GM23338 (cell line): ENCODE data around the gene SLITRK1. TPM values are rescaled to one million over a fixed set of nuclear protein-coding genes. Genes with fewer than 3 reads are reported as not detected.
A peak's percentile ranks its signal among the peaks of the same experiment; 100 is the strongest.

Experiments used
- ATAC-seq: fragments of 200-7000 bp; cut with Tn5 transposase; 3 replicates; pipeline ENCODE4 v1.9.1; 2020
- DNase-seq: peaks from one replicate; pipeline ENCODE4 v3.0.0-alpha.2; 2015; ENCODE audit warnings: low spot score
- H2AFZ ChIP-seq: fragments of 200-600 bp; sonication (generic); 2 replicates; pipeline ENCODE4 v1.8.0; 2016; ENCODE audit warnings: antibody characterized with exemption, mild to moderate bottlenecking, moderate library complexity
- H3F3A ChIP-seq: fragments of 200-600 bp; sonication (generic); replicated peaks from 2 replicates; pipeline ENCODE4 v1.8.0; 2017; ENCODE audit warnings: antibody characterized with exemption, mixed run types, low read depth
- H3K27ac ChIP-seq: fragments of 200-600 bp; sonication (generic); 2 replicates; pipeline ENCODE4 v1.6.1; 2016; ENCODE audit warnings: low read depth
- H3K27me3 ChIP-seq: fragments of 200-600 bp; sonication (generic); 2 replicates; pipeline ENCODE4 v1.8.0; 2016; ENCODE audit warnings: mild to moderate bottlenecking, mixed run types, moderate library complexity; ENCODE audit not compliant: insufficient read depth
- H3K36me3 ChIP-seq: fragments of 200-600 bp; sonication (generic); 2 replicates; pipeline ENCODE4 v1.8.0; 2016; ENCODE audit warnings: mild to moderate bottlenecking; ENCODE audit not compliant: insufficient read depth
- H3K4me1 ChIP-seq: fragments of 200-600 bp; sonication (generic); 2 replicates; pipeline ENCODE4 v1.8.0; 2016; ENCODE audit warnings: mild to moderate bottlenecking, moderate library complexity; ENCODE audit not compliant: insufficient read depth
- H3K4me2 ChIP-seq: fragments of 200-600 bp; sonication (generic); 2 replicates; pipeline ENCODE4 v1.7.1; 2017; ENCODE audit warnings: mixed run types
- H3K4me3 ChIP-seq: fragments of 200-600 bp; sonication (generic); 2 replicates; pipeline ENCODE4 v1.6.1; 2016; ENCODE audit warnings: mixed run types
- H3K79me2 ChIP-seq: fragments of 200-600 bp; sonication (generic); replicated peaks from 2 replicates; pipeline ENCODE4 v1.8.0; 2017; ENCODE audit warnings: mild to moderate bottlenecking; ENCODE audit not compliant: insufficient read depth
- H3K9me2 ChIP-seq: fragments of 200-600 bp; sonication (generic); 2 replicates; pipeline ENCODE4 v1.8.0; 2017; ENCODE audit not compliant: insufficient read depth
- H4K20me1 ChIP-seq: fragments of 200-600 bp; sonication (generic); replicated peaks from 2 replicates; pipeline ENCODE4 v1.8.0; 2017; ENCODE audit warnings: mild to moderate bottlenecking; ENCODE audit not compliant: insufficient read depth
- H3K27ac Mint-ChIP-seq: 2 replicates; pipeline ENCODE4 v1.8.0; 2020; ENCODE audit warnings: inconsistent platforms, mild to moderate bottlenecking, moderate library complexity, mixed read lengths
- H3K27me3 Mint-ChIP-seq: 3 replicates; pipeline ENCODE4 v1.8.0; 2022; ENCODE audit warnings: low read depth, mild to moderate bottlenecking, moderate library complexity, mixed read lengths, inconsistent platforms; ENCODE audit not compliant: insufficient read depth, poor library complexity
- H3K36me3 Mint-ChIP-seq: 3 replicates; pipeline ENCODE4 v1.8.0; 2021; ENCODE audit warnings: low read depth, mild to moderate bottlenecking, inconsistent platforms, moderate library complexity, mixed read lengths
- H3K4me1 Mint-ChIP-seq: 3 replicates; pipeline ENCODE4 v1.8.0; 2020; ENCODE audit warnings: mild to moderate bottlenecking, inconsistent platforms, mixed read lengths
- H3K4me3 Mint-ChIP-seq: 3 replicates; pipeline ENCODE4 v1.8.0; 2021; ENCODE audit warnings: moderate library complexity, mild to moderate bottlenecking, inconsistent platforms, mixed read lengths
- H3K9me3 Mint-ChIP-seq: 3 replicates; pipeline ENCODE4 v1.8.0; 2020; ENCODE audit warnings: moderate library complexity, mild to moderate bottlenecking, inconsistent platforms, mixed read lengths
- CREB1 ChIP-seq: fragments of 250-450 bp; sonication (Bioruptor Pico); IDR thresholded peaks from 2 replicates; pipeline ENCODE4 v1.5.0; 2020; ENCODE audit warnings: low read depth, mild to moderate bottlenecking, moderate library complexity
- CTCF ChIP-seq, 2 experiments: fragments of 200-600 bp in 1 of 2; sonication (generic) in 1 of 2; conservative IDR thresholded peaks; 2 replicates each; pipeline versions ENCODE4 v1.5.1 to v1.6.1; 2016 to 2017; ENCODE audit warnings: antibody characterized with exemption in 2 of 2, low read depth in 2 of 2, mild to moderate bottlenecking in 2 of 2, moderate library complexity in 1 of 2
- ETS1 ChIP-seq: IDR thresholded peaks from 2 replicates; pipeline ENCODE4 v1.6.1; 2016; ENCODE audit warnings: antibody characterized with exemption
- EZH2 ChIP-seq: fragments of 200-600 bp; sonication (generic); IDR thresholded peaks from one replicate; pipeline ENCODE4 v1.8.0; 2017; ENCODE audit warnings: antibody characterized with exemption, mild to moderate bottlenecking, low read depth; ENCODE audit not compliant: unreplicated experiment
- EZH2phosphoT487 ChIP-seq: fragments of 200-600 bp; sonication (generic); IDR thresholded peaks from one replicate; pipeline ENCODE4 v1.8.1; 2018; ENCODE audit warnings: antibody characterized with exemption; ENCODE audit not compliant: unreplicated experiment
- JUNB ChIP-seq: IDR thresholded peaks from one replicate; pipeline ENCODE4 v1.6.1; 2016; ENCODE audit warnings: antibody characterized with exemption; ENCODE audit not compliant: unreplicated experiment
- NANOG ChIP-seq: IDR thresholded peaks from 2 replicates; pipeline ENCODE4 v1.6.1; 2016; ENCODE audit warnings: antibody characterized with exemption, borderline replicate concordance
- POLR2AphosphoS5 ChIP-seq: IDR thresholded peaks from 2 replicates; pipeline ENCODE4 v1.6.1; 2016; ENCODE audit warnings: antibody characterized with exemption, low read depth
- REST ChIP-seq: IDR thresholded peaks from one replicate; pipeline ENCODE4 v1.6.1; 2018; ENCODE audit warnings: antibody characterized with exemption; ENCODE audit not compliant: unreplicated experiment
- STAT1 ChIP-seq: IDR thresholded peaks from one replicate; pipeline ENCODE4 v1.6.1; 2016; ENCODE audit warnings: antibody characterized with exemption; ENCODE audit not compliant: unreplicated experiment
- ZNF114 ChIP-seq: fragments of 250-450 bp; sonication (Bioruptor Pico); IDR thresholded peaks from 2 replicates; pipeline ENCODE4 v1.5.0; 2020; ENCODE audit warnings: mild to moderate bottlenecking, moderate library complexity
- ZNF331 ChIP-seq: fragments of 250-450 bp; sonication (Bioruptor Pico); IDR thresholded peaks from 2 replicates; pipeline ENCODE4 v1.5.0; 2020; ENCODE audit warnings: low read depth, mild to moderate bottlenecking, moderate library complexity
- polyA plus RNA-seq: library from polyadenylated mRNA; unstranded; fragments of >200 nt; fragmentation: Nextera tagmentation; extraction: Ambion mirVana; gene quantifications from 2 replicates; pipeline ENCODE4 v1.2.1, GENCODE V29; 2016
- total RNA-seq: library from RNA; depleted of rRNA; stranded (reverse); fragments of >200 nt; shearing (Covaris generic); gene quantifications from 2 replicates; pipeline ENCODE4 v1.2.3, GENCODE V29; 2014
- TF ChIP-seq, protein P1 (sequence below): fragments of 250-450 bp; sonication (Bioruptor Pico); IDR thresholded peaks from 2 replicates; pipeline ENCODE4 v1.5.0; 2020; ENCODE audit warnings: mild to moderate bottlenecking, moderate library complexity

The SLITRK1 gene
- total and polyA plus RNA-seq, 2 experiments from 2014 or later: 0.29 to 1.1 TPM

DNA sequence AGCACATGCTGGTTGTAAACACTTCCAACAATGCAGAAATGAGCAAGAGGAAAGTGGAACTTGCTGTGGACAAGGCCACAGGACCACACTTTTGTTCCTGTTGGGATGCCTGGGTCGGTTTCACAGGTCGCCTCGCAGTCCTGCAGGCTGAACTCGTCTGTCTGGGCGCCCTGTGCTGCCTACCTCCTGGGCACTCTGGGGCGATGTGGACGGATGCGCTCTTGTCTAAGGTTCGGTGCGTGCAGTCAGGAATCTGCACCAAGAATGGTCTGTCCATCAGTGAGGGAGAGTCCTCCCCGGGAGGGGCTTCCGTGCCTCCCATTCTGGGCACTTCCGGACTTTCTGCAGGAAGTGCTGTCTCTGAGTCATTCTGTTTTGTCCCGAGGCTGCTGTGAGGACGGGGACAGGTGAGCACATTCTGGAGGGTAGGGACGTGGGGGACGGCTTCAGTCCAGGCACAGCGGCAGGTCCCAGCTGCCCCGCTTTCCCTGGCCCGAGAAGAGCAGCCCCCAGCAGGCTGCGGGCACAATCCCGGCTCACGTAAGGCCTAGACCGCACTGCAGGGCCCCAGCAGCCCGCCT is 24.1 kb upstream of the SLITRK1 start:
- no peak overlapping the region for H3K4me2 ChIP-seq
- peak overlapping the region; percentile 28; the same call in 1 of the 2 replicates for H2AFZ ChIP-seq

More for the DNA sequence above, 24.1 kb upstream of the SLITRK1 start:
- ATAC-seq: no peak
- no peaks in the 10 kb centered on the region for H3K36me3 Mint-ChIP-seq
- no peaks in the 10 kb centered on the region for H3K4me1 ChIP-seq
- no peaks in the 10 kb centered on the region for H3F3A ChIP-seq
- H3K79me2 ChIP-seq: no peaks in the 10 kb centered on the region
- H3K27ac Mint-ChIP-seq: no peak overlapping the region
- no peaks in the 10 kb centered on the region for H4K20me1 ChIP-seq
- H3K9me2 ChIP-seq: no peaks in the 10 kb centered on the region
- H3K9me3 Mint-ChIP-seq: no peaks in the 10 kb centered on the region
- TF ChIP-seq REST (no peak), JUNB (no peak), ETS1 (no peak), EZH2 (no peak), STAT1 (no peak), ZNF331 (CRISPR knock-in tag) (no peak), CTCF (conservative IDR thresholded peaks at IDR 0.05; ENCODE audit: low read depth in 2 of 2) (no peak), CREB1 (CRISPR knock-in tag) (no peak), NANOG (no peak), ZNF114 (CRISPR knock-in tag) (no peak), EZH2phosphoT487 (no peak), POLR2AphosphoS5 (no peak)
- TF ChIP-seq, protein P1, sequence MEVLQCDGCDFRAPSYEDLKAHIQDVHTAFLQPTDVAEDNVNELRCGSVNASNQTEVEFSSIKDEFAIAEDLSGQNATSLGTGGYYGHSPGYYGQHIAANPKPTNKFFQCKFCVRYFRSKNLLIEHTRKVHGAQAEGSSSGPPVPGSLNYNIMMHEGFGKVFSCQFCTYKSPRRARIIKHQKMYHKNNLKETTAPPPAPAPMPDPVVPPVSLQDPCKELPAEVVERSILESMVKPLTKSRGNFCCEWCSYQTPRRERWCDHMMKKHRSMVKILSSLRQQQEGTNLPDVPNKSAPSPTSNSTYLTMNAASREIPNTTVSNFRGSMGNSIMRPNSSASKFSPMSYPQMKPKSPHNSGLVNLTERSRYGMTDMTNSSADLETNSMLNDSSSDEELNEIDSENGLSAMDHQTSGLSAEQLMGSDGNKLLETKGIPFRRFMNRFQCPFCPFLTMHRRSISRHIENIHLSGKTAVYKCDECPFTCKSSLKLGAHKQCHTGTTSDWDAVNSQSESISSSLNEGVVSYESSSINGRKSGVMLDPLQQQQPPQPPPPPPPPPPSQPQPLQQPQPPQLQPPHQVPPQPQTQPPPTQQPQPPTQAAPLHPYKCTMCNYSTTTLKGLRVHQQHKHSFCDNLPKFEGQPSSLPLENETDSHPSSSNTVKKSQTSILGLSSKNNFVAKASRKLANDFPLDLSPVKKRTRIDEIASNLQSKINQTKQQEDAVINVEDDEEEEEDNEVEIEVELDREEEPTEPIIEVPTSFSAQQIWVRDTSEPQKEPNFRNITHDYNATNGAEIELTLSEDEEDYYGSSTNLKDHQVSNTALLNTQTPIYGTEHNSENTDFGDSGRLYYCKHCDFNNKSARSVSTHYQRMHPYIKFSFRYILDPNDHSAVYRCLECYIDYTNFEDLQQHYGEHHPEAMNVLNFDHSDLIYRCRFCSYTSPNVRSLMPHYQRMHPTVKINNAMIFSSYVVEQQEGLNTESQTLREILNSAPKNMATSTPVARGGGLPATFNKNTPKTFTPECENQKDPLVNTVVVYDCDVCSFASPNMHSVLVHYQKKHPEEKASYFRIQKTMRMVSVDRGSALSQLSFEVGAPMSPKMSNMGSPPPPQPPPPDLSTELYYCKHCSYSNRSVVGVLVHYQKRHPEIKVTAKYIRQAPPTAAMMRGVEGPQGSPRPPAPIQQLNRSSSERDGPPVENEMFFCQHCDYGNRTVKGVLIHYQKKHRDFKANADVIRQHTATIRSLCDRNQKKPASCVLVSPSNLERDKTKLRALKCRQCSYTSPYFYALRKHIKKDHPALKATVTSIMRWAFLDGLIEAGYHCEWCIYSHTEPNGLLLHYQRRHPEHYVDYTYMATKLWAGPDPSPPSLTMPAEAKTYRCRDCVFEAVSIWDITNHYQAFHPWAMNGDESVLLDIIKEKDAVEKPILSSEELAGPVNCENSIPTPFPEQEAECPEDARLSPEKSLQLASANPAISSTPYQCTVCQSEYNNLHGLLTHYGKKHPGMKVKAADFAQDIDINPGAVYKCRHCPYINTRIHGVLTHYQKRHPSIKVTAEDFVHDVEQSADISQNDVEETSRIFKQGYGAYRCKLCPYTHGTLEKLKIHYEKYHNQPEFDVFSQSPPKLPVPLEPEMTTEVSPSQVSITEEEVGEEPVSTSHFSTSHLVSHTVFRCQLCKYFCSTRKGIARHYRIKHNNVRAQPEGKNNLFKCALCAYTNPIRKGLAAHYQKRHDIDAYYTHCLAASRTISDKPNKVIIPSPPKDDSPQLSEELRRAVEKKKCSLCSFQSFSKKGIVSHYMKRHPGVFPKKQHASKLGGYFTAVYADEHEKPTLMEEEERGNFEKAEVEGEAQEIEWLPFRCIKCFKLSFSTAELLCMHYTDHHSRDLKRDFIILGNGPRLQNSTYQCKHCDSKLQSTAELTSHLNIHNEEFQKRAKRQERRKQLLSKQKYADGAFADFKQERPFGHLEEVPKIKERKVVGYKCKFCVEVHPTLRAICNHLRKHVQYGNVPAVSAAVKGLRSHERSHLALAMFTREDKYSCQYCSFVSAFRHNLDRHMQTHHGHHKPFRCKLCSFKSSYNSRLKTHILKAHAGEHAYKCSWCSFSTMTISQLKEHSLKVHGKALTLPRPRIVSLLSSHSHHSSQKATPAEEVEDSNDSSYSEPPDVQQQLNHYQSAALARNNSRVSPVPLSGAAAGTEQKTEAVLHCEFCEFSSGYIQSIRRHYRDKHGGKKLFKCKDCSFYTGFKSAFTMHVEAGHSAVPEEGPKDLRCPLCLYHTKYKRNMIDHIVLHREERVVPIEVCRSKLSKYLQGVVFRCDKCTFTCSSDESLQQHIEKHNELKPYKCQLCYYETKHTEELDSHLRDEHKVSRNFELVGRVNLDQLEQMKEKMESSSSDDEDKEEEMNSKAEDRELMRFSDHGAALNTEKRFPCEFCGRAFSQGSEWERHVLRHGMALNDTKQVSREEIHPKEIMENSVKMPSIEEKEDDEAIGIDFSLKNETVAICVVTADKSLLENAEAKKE (CRISPR knock-in tag): no peak
- H3K4me3 Mint-ChIP-seq: no peak overlapping the region
- peaks cover 2% of the 10 kb centered on the region for H3K27me3 Mint-ChIP-seq
- no peak overlapping the region for H3K4me3 ChIP-seq
- no peaks in the 10 kb centered on the region for H3K4me1 Mint-ChIP-seq
- no peaks in the 10 kb centered on the region for H3K36me3 ChIP-seq
- DNase-seq: no peak
- no peaks in the 10 kb centered on the region for H3K27me3 ChIP-seq
- H3K27ac ChIP-seq: no peak overlapping the region
